Measurements from ENCODE around the gene PHTF1. TPM values are rescaled to one million over a fixed set of nuclear protein-coding genes. Genes with fewer than 3 reads are reported as not detected.
"Not testable (repeated sequence)": the region's sequence is repeated elsewhere in the genome, so short reads cannot be mapped to it uniquely, and the experiment has no call there.

The PHTF1 gene
- total RNA-seq, 4 donors from 2014 or later, result 1.5 to 4.8 (median 2.7) TPM

- no peak overlapping the region for H3K4me3 ChIP-seq
- 95% methylated on average over 5 of the region's 5 CpGs for WGBS
- no peaks in the 10 kb centered on the region for H3K4me1 ChIP-seq
- no peak overlapping the region for H3K27ac ChIP-seq
- H3K36me3 ChIP-seq, result peaks cover 3% of the 10 kb centered on the region
- TF ChIP-seq, protein P1, sequence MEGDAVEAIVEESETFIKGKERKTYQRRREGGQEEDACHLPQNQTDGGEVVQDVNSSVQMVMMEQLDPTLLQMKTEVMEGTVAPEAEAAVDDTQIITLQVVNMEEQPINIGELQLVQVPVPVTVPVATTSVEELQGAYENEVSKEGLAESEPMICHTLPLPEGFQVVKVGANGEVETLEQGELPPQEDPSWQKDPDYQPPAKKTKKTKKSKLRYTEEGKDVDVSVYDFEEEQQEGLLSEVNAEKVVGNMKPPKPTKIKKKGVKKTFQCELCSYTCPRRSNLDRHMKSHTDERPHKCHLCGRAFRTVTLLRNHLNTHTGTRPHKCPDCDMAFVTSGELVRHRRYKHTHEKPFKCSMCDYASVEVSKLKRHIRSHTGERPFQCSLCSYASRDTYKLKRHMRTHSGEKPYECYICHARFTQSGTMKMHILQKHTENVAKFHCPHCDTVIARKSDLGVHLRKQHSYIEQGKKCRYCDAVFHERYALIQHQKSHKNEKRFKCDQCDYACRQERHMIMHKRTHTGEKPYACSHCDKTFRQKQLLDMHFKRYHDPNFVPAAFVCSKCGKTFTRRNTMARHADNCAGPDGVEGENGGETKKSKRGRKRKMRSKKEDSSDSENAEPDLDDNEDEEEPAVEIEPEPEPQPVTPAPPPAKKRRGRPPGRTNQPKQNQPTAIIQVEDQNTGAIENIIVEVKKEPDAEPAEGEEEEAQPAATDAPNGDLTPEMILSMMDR (IDR thresholded peaks at IDR 0.05), result no peak
- no peak for TF ChIP-seq POLR2A (IDR thresholded peaks at IDR 0.05)
- no peak for TF ChIP-seq POLR2AphosphoS5 (IDR thresholded peaks at IDR 0.05)
- no peak for TF ChIP-seq EP300 (IDR thresholded peaks at IDR 0.05)
- H3K9me3 ChIP-seq, result no peaks in the 10 kb centered on the region
- DNase-seq (ENCODE audit: low spot score in 2 of 2), result no peak
- H3K27me3 ChIP-seq, result no peaks in the 10 kb centered on the region
Measured at GRCh38 chr1:113742515-113742914, 16.8 kb downstream of the PHTF1 start.

GRCh38 chr1:113734357-113735055, 24.8 kb downstream of the PHTF1 start:
- no peaks in the 10 kb centered on the region for H3K27me3 ChIP-seq
- no peaks in the 10 kb centered on the region for H3K4me1 ChIP-seq
- no peak overlapping the region for H3K27ac ChIP-seq
- no peaks in the 10 kb centered on the region for H3K9me3 ChIP-seq
- H3K4me3 ChIP-seq, result no peak overlapping the region
- H3K36me3 ChIP-seq, result peaks cover 9% of the 10 kb centered on the region
- whole genome bisulfite sequencing, result 97% methylated on average over 2 of the region's 2 CpGs
- DNase-seq (ENCODE audit: low spot score in 2 of 2), result no peak
- no peak for TF ChIP-seq POLR2A (IDR thresholded peaks at IDR 0.05)
- no peak for TF ChIP-seq EP300 (IDR thresholded peaks at IDR 0.05)
- TF ChIP-seq POLR2AphosphoS5 (IDR thresholded peaks at IDR 0.05), result no peak
- TF ChIP-seq, protein P1 (IDR thresholded peaks at IDR 0.05), result no peak

GRCh38 chr1:113732802-113733201, 26.5 kb downstream of the PHTF1 start:
- TF ChIP-seq EP300 (IDR thresholded peaks at IDR 0.05) (no peak), POLR2AphosphoS5 (IDR thresholded peaks at IDR 0.05) (no peak), POLR2A (IDR thresholded peaks at IDR 0.05) (no peak)
- TF ChIP-seq, protein P1 (IDR thresholded peaks at IDR 0.05), result no peak
- 88% methylated on average over 5 of the region's 5 CpGs for WGBS
- Histone ChIP-seq H3K4me3 (no peak overlapping the region), H3K36me3 (peaks cover 9% of the 10 kb centered on the region), H3K9me3 (no peaks in the 10 kb centered on the region), H3K27me3 (no peaks in the 10 kb centered on the region), H3K4me1 (no peaks in the 10 kb centered on the region), H3K27ac (no peak overlapping the region)
- no peak for DNase-seq (ENCODE audit: low spot score in 2 of 2)

DNA sequence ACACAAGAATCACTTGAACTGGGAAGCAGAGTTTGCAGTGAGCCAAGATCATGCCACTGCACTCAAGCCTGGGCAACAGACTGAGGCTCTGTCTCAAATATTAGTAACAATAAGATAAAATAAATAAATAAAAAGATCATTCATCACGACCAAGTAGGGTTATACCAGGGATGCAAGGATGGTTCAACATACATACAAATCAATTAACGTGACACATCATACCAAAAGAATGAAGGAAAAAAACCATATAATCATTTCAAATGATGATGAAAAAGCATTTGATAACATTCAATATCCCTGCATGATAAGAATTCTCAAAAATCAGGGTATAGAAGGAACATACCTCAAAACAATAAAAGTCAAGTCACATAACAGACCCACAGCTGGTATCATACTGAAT, 38.3 kb downstream of the PHTF1 start:
- Histone ChIP-seq H3K27me3 (no peaks in the 10 kb centered on the region), H3K4me1 (no peaks in the 10 kb centered on the region), H3K4me3 (no peak overlapping the region), H3K9me3 (no peaks in the 10 kb centered on the region), H3K36me3 (peaks cover 33% of the 10 kb centered on the region), H3K27ac (no peak overlapping the region)
- no peak for DNase-seq (ENCODE audit: low spot score in 2 of 2)
- TF ChIP-seq POLR2A (IDR thresholded peaks at IDR 0.05) (no peak), EP300 (IDR thresholded peaks at IDR 0.05) (no peak), POLR2AphosphoS5 (IDR thresholded peaks at IDR 0.05) (no peak)
- TF ChIP-seq, protein P1 (IDR thresholded peaks at IDR 0.05), result no peak
- WGBS, result 96% methylated on average over 2 of the region's 2 CpGs

DNA sequence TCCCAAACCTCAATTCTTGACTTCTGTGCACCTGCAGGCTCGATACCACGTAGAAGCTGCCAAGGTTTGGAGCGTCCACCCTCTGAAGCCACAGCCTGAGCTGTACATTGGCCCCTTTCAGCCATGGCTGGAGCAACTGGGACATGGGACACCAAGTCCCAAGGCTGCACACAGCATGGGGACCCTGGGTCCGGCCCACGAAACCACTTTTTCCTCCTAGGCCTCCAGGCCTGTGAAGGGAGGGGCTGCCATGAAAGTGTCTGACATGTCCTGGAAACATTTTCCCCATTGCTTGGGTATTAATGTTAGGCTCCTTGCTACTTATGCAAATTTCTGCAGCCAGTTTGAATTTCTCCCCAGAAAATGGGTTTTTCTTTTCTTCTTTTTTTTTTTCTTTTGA, 40.7 kb downstream of the PHTF1 start:
- H3K36me3 ChIP-seq, result peaks cover 28% of the 10 kb centered on the region
- H3K4me3 ChIP-seq; H3K27me3 ChIP-seq; H3K4me1 ChIP-seq; DNase-seq (ENCODE audit: low spot score in 2 of 2); H3K9me3 ChIP-seq; H3K27ac ChIP-seq: not testable (repeated sequence)
- 95% methylated on average over 5 of the region's 5 CpGs for WGBS

- not testable (repeated sequence) for H3K27me3 ChIP-seq; H3K4me1 ChIP-seq; H3K4me3 ChIP-seq; H3K9me3 ChIP-seq; DNase-seq (ENCODE audit: low spot score in 2 of 2); H3K27ac ChIP-seq
- 94% methylated on average over 6 of the region's 6 CpGs for whole genome bisulfite sequencing
- peaks cover 28% of the 10 kb centered on the region for H3K36me3 ChIP-seq
Measured at GRCh38 chr1:113717506-113717905, 41.8 kb downstream of the PHTF1 start.
